ENCODE results near the gene LYSET. TPM values are rescaled to one million over a fixed set of nuclear protein-coding genes. Genes with fewer than 3 reads are reported as not detected.

The LYSET gene
- total RNA-seq, 1 experiment from 2014 or later = 15.4 TPM

DNA sequence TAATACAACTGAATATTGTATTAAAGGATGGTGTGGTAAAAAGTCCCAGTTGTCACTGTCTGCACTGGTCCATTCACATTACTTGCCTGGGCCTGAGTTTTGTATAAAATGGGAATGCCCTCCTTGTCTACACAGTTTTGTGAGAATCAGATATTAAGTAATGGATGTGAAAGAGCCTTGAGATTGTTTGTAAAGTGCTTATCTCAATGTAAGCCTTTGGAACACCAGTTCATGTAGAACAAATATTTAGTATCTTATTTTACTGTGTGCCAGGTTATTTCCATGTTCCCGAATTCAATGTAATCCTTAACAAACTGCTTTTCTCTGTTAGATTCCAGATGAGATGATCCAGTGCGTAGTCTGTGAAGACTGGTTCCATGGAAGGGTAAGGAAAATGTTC is 29.5 kb downstream of the LYSET start:
- TF ChIP-seq CTCF (IDR thresholded peaks at IDR 0.05; ENCODE audit: unreplicated experiment) = no peak
- Mint-ChIP-seq H3K27me3 (ENCODE audit: insufficient read depth, unreplicated experiment) (no peaks in the 10 kb centered on the region), H3K36me3 (ENCODE audit: insufficient read depth, unreplicated experiment) (peaks cover 81% of the 10 kb centered on the region), H3K27ac (ENCODE audit: low read depth, unreplicated experiment) (no peak overlapping the region), H3K4me1 (ENCODE audit: insufficient read depth, unreplicated experiment) (no peaks in the 10 kb centered on the region), H3K9me3 (ENCODE audit: unreplicated experiment) (no peaks in the 10 kb centered on the region), H3K4me3 (ENCODE audit: unreplicated experiment) (no peak overlapping the region)
- intact Hi-C loops (cut with micrococcal nuclease) = no loop called here
- ChIA-PET CTCF (no interaction called here), POLR2A (no interaction called here)
- DNase-seq (ENCODE audit: unreplicated experiment) = no peak
- BruUV-seq (replicated peaks) = no TSS peak

GRCh38 chr14:93219103-93219726 is 34.1 kb downstream of the LYSET start:
- POLR2A ChIA-PET = interaction anchor here (0.6 to 0.8 kb wide), 3 partner anchors 12 to 305 kb away, joined by 3 to 6 read pairs (median 4); partner anchors contain the start of genes GON7 and UBR7
- H3K27me3 Mint-ChIP-seq (ENCODE audit: insufficient read depth, unreplicated experiment) = no peaks in the 10 kb centered on the region
- DNase-seq (ENCODE audit: unreplicated experiment) = peak; percentile 67
- peaks cover 86% of the 10 kb centered on the region for H3K36me3 Mint-ChIP-seq (ENCODE audit: insufficient read depth, unreplicated experiment)
- CTCF ChIA-PET = interaction anchor here (0.6 to 2.1 kb wide), 10 partner anchors 11 to 1332 kb away, joined by 3 to 6 read pairs (median 4); no protein-coding TSS in a partner anchor
- no TSS peak for BruUV-seq (replicated peaks)
- no peaks in the 10 kb centered on the region for H3K4me1 Mint-ChIP-seq (ENCODE audit: insufficient read depth, unreplicated experiment)
- no peak overlapping the region for H3K4me3 Mint-ChIP-seq (ENCODE audit: unreplicated experiment)
- no peak overlapping the region for H3K27ac Mint-ChIP-seq (ENCODE audit: low read depth, unreplicated experiment)
- no peaks in the 10 kb centered on the region for H3K9me3 Mint-ChIP-seq (ENCODE audit: unreplicated experiment)
- intact Hi-C loops (cut with micrococcal nuclease) = loop anchor here (5.0 kb wide), 1 partner anchor 337 kb away; no protein-coding TSS in a partner anchor
- peak; percentile 78 for TF ChIP-seq CTCF (IDR thresholded peaks at IDR 0.05; ENCODE audit: unreplicated experiment)

GRCh38 chr14:93220509-93220908 is 35.4 kb downstream of the LYSET start:
- intact Hi-C loops (cut with micrococcal nuclease) = no loop called here
- no peak for TF ChIP-seq CTCF (IDR thresholded peaks at IDR 0.05; ENCODE audit: unreplicated experiment)
- CTCF ChIA-PET = interaction anchor here (0.6 to 1.9 kb wide), 4 partner anchors 13 to 265 kb away, joined by 3 to 4 read pairs (median 3); no protein-coding TSS in a partner anchor

GRCh38 chr14:93223565-93223964 is 38.4 kb downstream of the LYSET start:
- CTCF ChIA-PET = no interaction called here
- TF ChIP-seq CTCF (IDR thresholded peaks at IDR 0.05; ENCODE audit: unreplicated experiment) = no peak
- Mint-ChIP-seq H3K4me1 (ENCODE audit: insufficient read depth, unreplicated experiment) (no peaks in the 10 kb centered on the region), H3K27ac (ENCODE audit: low read depth, unreplicated experiment) (no peak overlapping the region), H3K9me3 (ENCODE audit: unreplicated experiment) (no peaks in the 10 kb centered on the region), H3K4me3 (ENCODE audit: unreplicated experiment) (no peak overlapping the region), H3K27me3 (ENCODE audit: insufficient read depth, unreplicated experiment) (no peaks in the 10 kb centered on the region), H3K36me3 (ENCODE audit: insufficient read depth, unreplicated experiment) (peaks cover 71% of the 10 kb centered on the region)
- no TSS peak for BruUV-seq (replicated peaks)
- no peak for DNase-seq (ENCODE audit: unreplicated experiment)
- intact Hi-C loops (cut with micrococcal nuclease) = no loop called here
- POLR2A ChIA-PET = interaction anchor here (0.7 kb wide), 1 partner anchor 17 kb away, joined by 3 read pairs; the partner anchor contains the start of genes GON7 and UBR7

More at GRCh38 chr14:93220509-93220908, 35.4 kb downstream of the LYSET start:
- DNase-seq (ENCODE audit: unreplicated experiment) = no peak
- Mint-ChIP-seq H3K27ac (ENCODE audit: low read depth, unreplicated experiment) (no peak overlapping the region), H3K27me3 (ENCODE audit: insufficient read depth, unreplicated experiment) (no peaks in the 10 kb centered on the region), H3K36me3 (ENCODE audit: insufficient read depth, unreplicated experiment) (peaks cover 88% of the 10 kb centered on the region), H3K4me1 (ENCODE audit: insufficient read depth, unreplicated experiment) (no peaks in the 10 kb centered on the region), H3K4me3 (ENCODE audit: unreplicated experiment) (no peak overlapping the region), H3K9me3 (ENCODE audit: unreplicated experiment) (no peaks in the 10 kb centered on the region)
- POLR2A ChIA-PET = no interaction called here
- no TSS peak for BruUV-seq (replicated peaks)
